Panc1 (cell line): ENCODE results near the gene C1RL. TPM values are rescaled to one million over a fixed set of nuclear protein-coding genes. Genes with fewer than 3 reads are reported as not detected.

Source experiments
- ATAC-seq: fragments of 200-7000 bp; cut with Tn5 transposase; 2 replicates; pipeline ENCODE4 v1.9.1; 2020; ENCODE audit warnings: mild to moderate bottlenecking, moderate library complexity
- BruUV-seq: library from RNA; stranded (reverse); fragments of 400-500 nt; replicated peaks from 2 replicates; lab custom pipeline; 2021; lab: Mats Ljungman, UMichigan
- CTCF ChIA-PET: fragments of 300-600 bp; sonication (Branson Sonifier 250); formaldehyde crosslinking; loops from one replicate; lab custom pipeline; 2022; ENCODE audit warnings: antibody characterized with exemption; lab: Charles Lee
- POLR2A ChIA-PET: fragments of 300-600 bp; sonication (Branson Sonifier 250); formaldehyde crosslinking; loops from one replicate; lab custom pipeline; 2022; ENCODE audit warnings: antibody characterized with exemption; lab: Charles Lee
- DNase-seq: peaks from one replicate; pipeline ENCODE4 v3.0.0-alpha.2; 2010; ENCODE audit warnings: low read depth, low spot score
- H3K27ac ChIP-seq: 2 replicates; pipeline ENCODE4 v1.5.1; 2011; ENCODE audit warnings: mild to moderate bottlenecking, low read length, inconsistent platforms
- H3K27me3 ChIP-seq: fragments of 200-500 bp; sonication (Bioruptor generic); 2 replicates; pipeline ENCODE4 v1.6.0; 2014; ENCODE audit warnings: low read length, inconsistent platforms; ENCODE audit not compliant: control insufficient read depth, insufficient read depth
- H3K36me3 ChIP-seq: fragments of 200-500 bp; sonication (Bioruptor generic); 2 replicates; pipeline ENCODE4 v1.5.1; 2014; ENCODE audit warnings: inconsistent platforms, mild to moderate bottlenecking, low read length, moderate library complexity; ENCODE audit not compliant: control insufficient read depth, insufficient read depth
- H3K4me1 ChIP-seq: 2 replicates; pipeline ENCODE4 v1.5.1; 2011; ENCODE audit warnings: inconsistent platforms, mild to moderate bottlenecking, low read length, moderate library complexity; ENCODE audit not compliant: control insufficient read depth, insufficient read depth
- H3K4me3 ChIP-seq, 2 experiments: 2 replicates each; pipeline ENCODE4 v1.5.1; 2011 to 2012; ENCODE audit warnings: low read depth in 2 of 2, low read length in 2 of 2, mild to moderate bottlenecking in 2 of 2, inconsistent platforms in 1 of 2, moderate library complexity in 1 of 2
- H3K9me3 ChIP-seq: fragments of 200-500 bp; sonication (Bioruptor generic); 2 replicates; pipeline ENCODE4 v1.5.1; 2014; ENCODE audit warnings: low read depth, mild to moderate bottlenecking, inconsistent platforms, low read length, moderate library complexity; ENCODE audit not compliant: control insufficient read depth, insufficient read depth
- CTCF ChIP-seq: fragments of 450-650 bp; IDR thresholded peaks from 2 replicates; pipeline ENCODE4 v1.5.1; 2017; ENCODE audit warnings: mild to moderate bottlenecking
- POLR2AphosphoS5 ChIP-seq: IDR thresholded peaks from 2 replicates; pipeline ENCODE4 v1.6.1; 2012; ENCODE audit warnings: mild to moderate bottlenecking, low read depth, low read length, moderate library complexity
- REST ChIP-seq, 2 experiments: IDR thresholded peaks; 2 replicates each; pipeline ENCODE4 v1.6.1; 2011 to 2012; ENCODE audit warnings: low read depth in 2 of 2, control low read depth in 1 of 2, low read length in 1 of 2, mild to moderate bottlenecking in 1 of 2, moderate library complexity in 1 of 2; ENCODE audit not compliant: insufficient read depth in 1 of 2
- SIN3A ChIP-seq: IDR thresholded peaks from 2 replicates; pipeline ENCODE4 v1.6.1; 2012; ENCODE audit warnings: low read depth, mild to moderate bottlenecking, low read length, moderate library complexity, borderline replicate concordance; ENCODE audit not compliant: insufficient read depth
- TCF7L2 ChIP-seq: IDR thresholded peaks from 2 replicates; pipeline ENCODE4 v1.6.1; 2011; ENCODE audit warnings: mild to moderate bottlenecking, low read depth, low read length, inconsistent platforms
- in situ Hi-C: cut with HindIII; loops from 2 replicates; pipeline ENCODE4 v1.10.0; 2016; ENCODE audit warnings: low sequenced_read_pairs, low pct_unique_long_range_greater_than_20kb
- intact Hi-C: fragments of 100-400 bp; cut with micrococcal nuclease; formaldehyde crosslinking; loops from one replicate; pipeline ENCODE4 v1.10.0; 2022; ENCODE audit not compliant: unreplicated experiment
- total RNA-seq: library from RNA; stranded (reverse); gene quantifications from one replicate; pipeline ENCODE4 v1.2.1, GENCODE V29; 2021; ENCODE audit not compliant: unreplicated experiment

C1RL gene
- total RNA-seq, 1 experiment from 2014 or later = 10.7 TPM

- CTCF ChIA-PET = no interaction called here
These were observed 12.7 kb downstream of the C1RL start for GRCh38 chr12:7096006-7096932.

GRCh38 chr12:7093892-7094291 lies 15.1 kb downstream of the C1RL start:
- Histone ChIP-seq H3K27ac (no peak overlapping the region), H3K9me3 (no peaks in the 10 kb centered on the region), H3K4me1 (no peaks in the 10 kb centered on the region), H3K36me3 (no peaks in the 10 kb centered on the region), H3K4me3 (no peak overlapping the region), H3K27me3 (no peaks in the 10 kb centered on the region)
- in situ Hi-C loops = no loop called here
- BruUV-seq = no TSS peak
- ATAC-seq (no peak), DNase-seq (no peak)
- no peak for TF ChIP-seq POLR2AphosphoS5
- no peak for TF ChIP-seq SIN3A
- no peak for TF ChIP-seq REST (IDR thresholded peaks at IDR 0.05; ENCODE audit: insufficient read depth in 1 of 2, low read depth in 2 of 2, low read length in 1 of 2)
- no peak for TF ChIP-seq CTCF
- POLR2A ChIA-PET = no interaction called here
- CTCF ChIA-PET = interaction anchor here (0.6 kb wide), 1 partner anchor 126 kb away, joined by 4 read pairs; no protein-coding TSS in a partner anchor
- intact Hi-C loops = no loop called here

More at GRCh38 chr12:7096006-7096932, 12.7 kb downstream of the C1RL start:
- in situ Hi-C loops (no loop called here), intact Hi-C loops (no loop called here)
- H3K4me3 ChIP-seq = no peak overlapping the region
- DNase-seq (no peak), ATAC-seq (no peak)
- no peak overlapping the region for H3K27ac ChIP-seq
- no peaks in the 10 kb centered on the region for H3K36me3 ChIP-seq
- no peak for TF ChIP-seq TCF7L2
- TF ChIP-seq REST (IDR thresholded peaks at IDR 0.05; ENCODE audit: insufficient read depth in 1 of 2, low read depth in 2 of 2, low read length in 1 of 2) = no peak
- TF ChIP-seq SIN3A = no peak
- no peak for TF ChIP-seq POLR2AphosphoS5
- TF ChIP-seq CTCF = no peak
- BruUV-seq = no TSS peak
- H3K9me3 ChIP-seq = no peaks in the 10 kb centered on the region
- no peaks in the 10 kb centered on the region for H3K4me1 ChIP-seq
- POLR2A ChIA-PET = no interaction called here
- no peaks in the 10 kb centered on the region for H3K27me3 ChIP-seq
